HuH-7.5 (cell line): ENCODE measurements around the gene ELL.
A peak's percentile ranks its signal among the peaks of the same experiment; 100 is the strongest.
"Not testable (repeated sequence)": the region's sequence is repeated elsewhere in the genome, so short reads cannot be mapped to it uniquely, and the experiment has no call there.

Experiments used
- DNase-seq: peaks from one replicate; pipeline ENCODE4 v3.0.0; 2011; ENCODE audit warnings: low spot score

Gene ELL

GRCh38 chr19:18531485-18531884 is 9.6 kb upstream of the ELL start:
- no peak for DNase-seq

GRCh38 chr19:18529782-18530181 is 7.9 kb upstream of the ELL start:
- no peak for DNase-seq

- DNase-seq = no peak
Observed at GRCh38 chr19:18526316-18526715, 4.4 kb upstream of the ELL start.

GRCh38 chr19:18523841-18524240 is 2.0 kb upstream of the ELL start:
- no peak for DNase-seq

GRCh38 chr19:18522862-18523440 is 1.1 kb upstream of the ELL start:
- not testable (repeated sequence) for DNase-seq

- peak; percentile 95 for DNase-seq
Observed at GRCh38 chr19:18522124-18522861, 423 bp upstream of the ELL start.

GRCh38 chr19:18520848-18521691 is 800 bp downstream of the ELL start:
- DNase-seq = no peak

- peak; percentile 62 for DNase-seq
Observed at GRCh38 chr19:18519962-18520847, 1.7 kb downstream of the ELL start.

- DNase-seq = no peak
Observed at GRCh38 chr19:18518639-18519038, 3.2 kb downstream of the ELL start.

GRCh38 chr19:18517606-18518005 is 4.3 kb downstream of the ELL start:
- DNase-seq = no peak

- no peak for DNase-seq
Observed at GRCh38 chr19:18515959-18516358, 5.9 kb downstream of the ELL start.

- peak; percentile 90 for DNase-seq
Observed at GRCh38 chr19:18514800-18515682, 6.8 kb downstream of the ELL start.

GRCh38 chr19:18513868-18514267 is 8.0 kb downstream of the ELL start:
- DNase-seq = no peak

- no peak for DNase-seq
Observed at GRCh38 chr19:18510216-18510615, 11.7 kb downstream of the ELL start.

GRCh38 chr19:18508585-18508984 is 13.3 kb downstream of the ELL start:
- DNase-seq = no peak

- peak; percentile 67 for DNase-seq
Observed at GRCh38 chr19:18507727-18508440, 14.0 kb downstream of the ELL start.

GRCh38 chr19:18507021-18507726 is 14.7 kb downstream of the ELL start:
- DNase-seq = no peak

GRCh38 chr19:18506101-18506930 is 15.6 kb downstream of the ELL start:
- no peak for DNase-seq
